HEK293T (cell line): ENCODE data around the gene MAP7.

Source experiments
- CTCF ChIA-PET: fragments of 350-600 bp; formaldehyde crosslinking; extraction: SDS; loops from one replicate; lab custom pipeline; 2021; ENCODE audit warnings: antibody characterized with exemption, inconsistent platforms; lab: Yijun Ruan, JAX
- POLR2A ChIA-PET: fragments of 350-600 bp; formaldehyde crosslinking; extraction: SDS; loops from one replicate; lab custom pipeline; 2020; ENCODE audit warnings: antibody characterized with exemption, inconsistent platforms; lab: Yijun Ruan, JAX
- DNase-seq: peaks from one replicate; pipeline ENCODE4 v3.0.0; 2012; ENCODE audit warnings: mixed read lengths; ENCODE audit errors: extremely low spot score
- ARNT ChIP-seq: fragments of 450-650 bp; IDR thresholded peaks from 2 replicates; pipeline ENCODE4 v1.6.1; 2017; ENCODE audit warnings: mild to moderate bottlenecking
- BHLHE40 ChIP-seq: fragments of 450-650 bp; IDR thresholded peaks from 2 replicates; pipeline ENCODE4 v1.6.1; 2016; ENCODE audit warnings: mild to moderate bottlenecking, moderate library complexity, borderline replicate concordance
- CTBP1 ChIP-seq: fragments of 450-650 bp; IDR thresholded peaks from 2 replicates; pipeline ENCODE4 v1.6.1; 2016; ENCODE audit warnings: borderline replicate concordance
- ELF4 ChIP-seq: fragments of 450-650 bp; IDR thresholded peaks from 2 replicates; pipeline ENCODE4 v1.6.1; 2017; ENCODE audit warnings: antibody characterized with exemption
- FOXA1 ChIP-seq: fragments of 450-650 bp; IDR thresholded peaks from 2 replicates; pipeline ENCODE4 v1.6.1; 2016; ENCODE audit warnings: mild to moderate bottlenecking
- FOXK2 ChIP-seq: fragments of 450-650 bp; IDR thresholded peaks from 2 replicates; pipeline ENCODE4 v1.6.1; 2016; ENCODE audit warnings: mild to moderate bottlenecking
- FOXM1 ChIP-seq: fragments of 450-650 bp; IDR thresholded peaks from 2 replicates; pipeline ENCODE4 v1.6.1; 2017; ENCODE audit warnings: mild to moderate bottlenecking, borderline replicate concordance
- HDGF ChIP-seq: fragments of 450-650 bp; IDR thresholded peaks from 2 replicates; pipeline ENCODE4 v1.6.1; 2017; ENCODE audit warnings: antibody characterized with exemption, borderline replicate concordance
- L3MBTL2 ChIP-seq: fragments of 450-650 bp; conservative IDR thresholded peaks from 2 replicates; pipeline ENCODE4 v1.6.1; 2016; ENCODE audit warnings: mild to moderate bottlenecking
- LEF1 ChIP-seq: fragments of 450-650 bp; IDR thresholded peaks from 2 replicates; pipeline ENCODE4 v1.6.1; 2017; ENCODE audit warnings: mild to moderate bottlenecking, borderline replicate concordance
- NFRKB ChIP-seq: fragments of 450-650 bp; IDR thresholded peaks from 2 replicates; pipeline ENCODE4 v1.6.1; 2016; ENCODE audit warnings: mild to moderate bottlenecking, moderate library complexity
- SP1 ChIP-seq: fragments of 450-650 bp; IDR thresholded peaks from 2 replicates; pipeline ENCODE4 v1.6.1; 2017
- SUZ12 ChIP-seq: fragments of 450-650 bp; IDR thresholded peaks from 2 replicates; pipeline ENCODE4 v1.6.1; 2016; ENCODE audit warnings: mild to moderate bottlenecking
- TARDBP ChIP-seq: fragments of 450-650 bp; IDR thresholded peaks from 2 replicates; pipeline ENCODE4 v1.6.1; 2016
- ZNF384 ChIP-seq: fragments of 450-650 bp; IDR thresholded peaks from 2 replicates; pipeline ENCODE4 v1.6.1; 2016
- TF ChIP-seq, protein P1 (sequence below): fragments of 450-650 bp; IDR thresholded peaks from 2 replicates; pipeline ENCODE4 v1.6.1; 2016

The MAP7 gene

DNA sequence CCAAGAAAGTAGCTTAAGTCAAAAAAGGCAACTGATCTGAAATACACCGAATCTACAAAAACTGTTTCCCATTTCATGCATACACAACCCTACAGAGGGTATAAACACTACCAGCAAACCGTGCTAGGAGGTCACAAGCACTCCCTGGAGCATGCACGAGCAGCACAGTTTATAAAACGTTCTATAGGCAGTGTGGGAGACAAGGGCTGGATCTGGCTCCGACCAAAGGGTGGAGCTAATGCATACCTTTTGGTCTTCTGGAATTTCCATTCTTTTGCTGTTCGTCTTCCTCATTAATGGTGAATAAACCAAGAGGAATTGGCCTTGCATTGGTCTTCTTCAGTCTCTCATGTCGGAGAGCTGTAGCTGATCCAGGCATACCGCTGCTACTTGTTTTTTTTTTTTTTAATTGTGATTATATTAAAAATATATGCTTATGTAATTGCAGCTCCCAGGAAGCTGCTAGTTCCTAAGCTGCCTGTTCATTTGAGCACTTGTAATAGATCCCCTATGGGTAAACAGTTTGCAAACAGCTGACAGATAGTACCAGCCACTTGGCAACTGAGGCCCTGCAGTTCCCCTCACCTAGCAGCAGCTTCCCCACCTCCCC is 24.5 kb downstream of the MAP7 start:
- ChIA-PET POLR2A (interaction anchor here (1.7 to 2.7 kb wide), 2 partner anchors 25 to 236 kb away, joined by 5 to 11 read pairs; partner anchors contain the start of genes BCLAF1 and MAP7), CTCF (interaction anchor here (0.8 to 2.8 kb wide), 8 partner anchors 9 to 118 kb away, joined by 3 to 13 read pairs (median 4); no protein-coding TSS in a partner anchor)
- TF ChIP-seq ZNF384 (no peak), FOXA1 (no peak), BHLHE40 (no peak), FOXM1 (no peak), FOXK2 (no peak), SP1 (no peak), L3MBTL2 (no peak), SUZ12 (no peak), HDGF (no peak), TARDBP (no peak), NFRKB (no peak), ARNT (no peak), LEF1 (no peak), CTBP1 (no peak), ELF4 (no peak)
- TF ChIP-seq, protein P1, sequence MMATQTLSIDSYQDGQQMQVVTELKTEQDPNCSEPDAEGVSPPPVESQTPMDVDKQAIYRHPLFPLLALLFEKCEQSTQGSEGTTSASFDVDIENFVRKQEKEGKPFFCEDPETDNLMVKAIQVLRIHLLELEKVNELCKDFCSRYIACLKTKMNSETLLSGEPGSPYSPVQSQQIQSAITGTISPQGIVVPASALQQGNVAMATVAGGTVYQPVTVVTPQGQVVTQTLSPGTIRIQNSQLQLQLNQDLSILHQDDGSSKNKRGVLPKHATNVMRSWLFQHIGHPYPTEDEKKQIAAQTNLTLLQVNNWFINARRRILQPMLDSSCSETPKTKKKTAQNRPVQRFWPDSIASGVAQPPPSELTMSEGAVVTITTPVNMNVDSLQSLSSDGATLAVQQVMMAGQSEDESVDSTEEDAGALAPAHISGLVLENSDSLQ = no peak
- DNase-seq = peak; percentile 34

DNA sequence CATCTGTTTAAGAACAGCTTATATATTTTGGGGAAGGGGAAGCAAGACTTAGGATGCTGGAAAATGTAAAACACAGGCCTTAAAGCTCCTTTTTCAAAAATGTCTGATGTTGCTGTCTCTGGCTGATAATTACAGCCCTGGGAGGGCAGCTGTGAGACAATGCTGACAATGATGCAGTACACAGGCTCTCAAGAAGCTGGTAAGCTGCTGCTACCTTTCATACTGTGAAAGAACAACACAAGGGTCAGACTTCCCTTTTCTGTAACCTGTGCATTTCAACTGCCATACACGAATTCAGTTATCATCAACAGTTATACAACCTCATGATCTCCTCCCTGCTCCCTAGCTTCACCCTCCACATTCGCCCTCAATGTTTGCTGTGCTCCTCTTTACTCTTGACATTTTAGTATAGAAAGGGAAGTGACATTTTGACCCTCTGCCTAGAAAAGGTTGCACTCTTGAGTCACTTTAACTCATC is 25.2 kb downstream of the MAP7 start:
- POLR2A ChIA-PET = interaction anchor here (1.7 to 2.7 kb wide), 2 partner anchors 26 to 235 kb away, joined by 5 to 11 read pairs; partner anchors contain the start of genes BCLAF1 and MAP7
- DNase-seq = no peak
- CTCF ChIA-PET = interaction anchor here (0.6 to 2.8 kb wide), 6 partner anchors 8 to 39 kb away, joined by 3 to 13 read pairs (median 4); partner anchors contain the start of gene MAP7
- TF ChIP-seq CTBP1 (no peak), ARNT (no peak), LEF1 (no peak)
- TF ChIP-seq, protein P1 = 0 out of 2 replicates have a peak, but pooled peaks have one; percentile 0

DNA sequence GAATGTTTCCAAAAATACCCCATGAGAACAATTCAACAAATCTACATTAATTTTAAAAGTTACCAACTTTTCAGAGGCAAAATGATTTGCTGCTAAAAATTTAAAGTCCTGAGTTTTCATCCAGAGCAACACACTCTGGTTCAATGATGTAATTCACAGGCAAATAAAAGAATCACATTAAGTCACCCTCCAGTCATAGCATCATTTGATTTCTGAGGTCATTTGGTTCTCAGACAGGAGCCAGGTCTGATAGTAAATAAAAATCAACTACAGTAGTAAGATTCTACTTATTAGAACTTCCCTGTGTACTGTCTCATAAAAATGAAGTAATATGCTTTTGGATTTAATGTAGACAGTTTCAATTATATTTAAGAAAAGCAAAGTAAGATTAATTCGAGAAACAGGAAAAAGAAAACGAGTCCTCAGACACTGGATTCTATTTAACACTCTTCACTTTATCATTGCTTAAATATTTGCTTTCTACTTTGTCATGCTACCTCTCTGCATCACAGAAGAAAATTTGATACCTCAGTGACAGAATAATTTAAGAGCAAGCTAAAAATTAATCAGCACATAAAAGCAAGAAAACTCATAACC is 25.8 kb downstream of the MAP7 start:
- ChIA-PET POLR2A (interaction anchor here (2.7 kb wide), 1 partner anchor 235 kb away, joined by 11 read pairs; the partner anchor contains the start of gene BCLAF1), CTCF (interaction anchor here (0.6 to 2.8 kb wide), 3 partner anchors 23 to 39 kb away, joined by 3 to 13 read pairs (median 3); partner anchors contain the start of gene MAP7)
- no peak for DNase-seq
- no peak for TF ChIP-seq L3MBTL2
- no peak for TF ChIP-seq NFRKB
- no peak for TF ChIP-seq LEF1
- TF ChIP-seq FOXA1 = no peak
- TF ChIP-seq ELF4 = no peak
- no peak for TF ChIP-seq SP1
- TF ChIP-seq, protein P1 = peak; percentile 22; the same call in 1 of the 2 replicates

DNA sequence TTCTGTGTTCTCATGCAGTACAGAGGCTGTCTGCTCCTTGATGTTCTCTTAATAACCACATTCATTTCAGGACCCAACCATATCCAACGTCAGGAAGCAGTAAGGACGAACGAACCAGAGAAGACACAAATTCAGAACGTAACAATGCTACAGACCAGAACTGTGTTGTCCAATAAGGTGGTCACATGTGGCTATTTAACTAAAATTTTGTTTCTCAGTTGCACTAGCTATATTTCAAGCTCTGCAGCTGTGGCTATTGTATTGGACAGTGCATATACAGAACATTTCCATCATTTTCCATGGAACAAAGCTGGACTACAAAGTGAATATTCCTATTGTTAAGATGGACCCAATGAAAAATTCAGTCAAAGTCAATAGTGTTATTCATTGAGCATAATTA is 27.0 kb downstream of the MAP7 start:
- ChIA-PET POLR2A (no interaction called here), CTCF (no interaction called here)
- no peak for DNase-seq
- TF ChIP-seq FOXK2 (no peak), FOXM1 (no peak), ARNT (no peak), HDGF (no peak), FOXA1 (no peak), SP1 (no peak), SUZ12 (no peak)

DNA sequence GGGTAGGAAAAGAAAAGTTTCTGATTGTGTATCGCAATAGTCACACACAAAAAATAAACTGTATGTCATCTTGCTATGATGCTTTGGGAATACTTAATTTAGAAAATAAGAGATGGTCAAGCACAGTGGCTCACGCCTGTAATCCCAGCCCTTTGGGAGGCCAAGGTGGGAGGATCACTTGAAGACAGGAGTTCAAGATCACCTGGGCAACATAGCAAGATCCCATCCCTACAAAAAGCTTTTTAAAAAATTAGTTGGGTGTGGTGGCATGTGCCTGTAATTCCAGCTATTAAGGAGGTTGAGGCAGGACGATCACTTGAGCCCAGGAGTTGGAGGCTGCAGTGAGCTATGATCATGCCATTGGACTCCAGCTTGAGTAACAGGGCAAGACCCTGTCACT is 27.6 kb downstream of the MAP7 start:
- no peak for DNase-seq
- TF ChIP-seq FOXM1 (no peak), NFRKB (no peak), ELF4 (no peak), TARDBP (no peak), BHLHE40 (no peak), LEF1 (no peak), SUZ12 (no peak), HDGF (no peak), ARNT (no peak), ZNF384 (no peak), SP1 (no peak), CTBP1 (no peak), L3MBTL2 (no peak)
- TF ChIP-seq, protein P1 = no peak
- ChIA-PET POLR2A (no interaction called here), CTCF (no interaction called here)
